Type B pancreatic cell (in vitro differentiated cells): ENCODE results near the gene BRD1. TPM values are rescaled to one million over a fixed set of nuclear protein-coding genes. Genes with fewer than 3 reads are reported as not detected.
"Not testable (repeated sequence)": the region's sequence is repeated elsewhere in the genome, so short reads cannot be mapped to it uniquely, and the experiment has no call there.

Source experiments
- DNase-seq: peaks from one replicate; pipeline ENCODE4 v3.0.0; 2021; ENCODE audit warnings: mixed read lengths; ENCODE audit not compliant: unreplicated experiment; ENCODE audit errors: extremely low spot score
- H3K27ac Mint-ChIP-seq: 2 replicates; pipeline ENCODE4 v1.8.0; 2021; ENCODE audit warnings: mild to moderate bottlenecking, mixed read lengths
- H3K27me3 Mint-ChIP-seq: 2 replicates; pipeline ENCODE4 v1.8.0; 2021; ENCODE audit warnings: mixed read lengths
- H3K36me3 Mint-ChIP-seq: 2 replicates; pipeline ENCODE4 v1.8.0; 2021; ENCODE audit warnings: mixed read lengths
- H3K4me1 Mint-ChIP-seq: one replicate; pipeline ENCODE4 v1.8.0; 2021; ENCODE audit warnings: mixed read lengths; ENCODE audit not compliant: unreplicated experiment
- H3K4me3 Mint-ChIP-seq: 2 replicates; pipeline ENCODE4 v1.8.0; 2021; ENCODE audit warnings: mild to moderate bottlenecking, mixed read lengths
- H3K9me3 Mint-ChIP-seq: 2 replicates; pipeline ENCODE4 v1.8.0; 2021; ENCODE audit warnings: mixed read lengths
- CTCF ChIP-seq: fragments of 200-600 bp; sonication (generic); conservative IDR thresholded peaks from 2 replicates; pipeline ENCODE4 v1.5.0; 2021; ENCODE audit warnings: antibody characterized with exemption, mild to moderate bottlenecking
- total RNA-seq: library from RNA; stranded (reverse); gene quantifications from 2 replicates; pipeline ENCODE4 v1.2.1, GENCODE V29; 2021; ENCODE audit warnings: low replicate concordance

BRD1 gene
- total RNA-seq, 1 donor from 2014 or later = 53.0 TPM

GRCh38 chr22:49825944-49826602 is 1.6 kb downstream of the BRD1 start:
- H3K36me3 Mint-ChIP-seq = peaks cover 18% of the 10 kb centered on the region
- no peak for DNase-seq

GRCh38 chr22:49825436-49825835 is 2.2 kb downstream of the BRD1 start:
- DNase-seq = no peak
- TF ChIP-seq CTCF = no peak
- no peaks in the 10 kb centered on the region for H3K27me3 Mint-ChIP-seq
- H3K4me1 Mint-ChIP-seq = peaks cover 28% of the 10 kb centered on the region
- H3K27ac Mint-ChIP-seq = peak overlapping the region; percentile 92
- H3K4me3 Mint-ChIP-seq = peak overlapping the region; percentile 91
- peaks cover 7% of the 10 kb centered on the region for H3K9me3 Mint-ChIP-seq
- H3K36me3 Mint-ChIP-seq = peaks cover 23% of the 10 kb centered on the region

More at GRCh38 chr22:49825944-49826602, 1.6 kb downstream of the BRD1 start:
- H3K27me3 Mint-ChIP-seq = peaks cover under 1% of the 10 kb centered on the region
- peaks cover 28% of the 10 kb centered on the region for H3K4me1 Mint-ChIP-seq
- peak overlapping the region; percentile 91 for H3K4me3 Mint-ChIP-seq
- H3K9me3 Mint-ChIP-seq = peaks cover 7% of the 10 kb centered on the region
- no peak for TF ChIP-seq CTCF
- H3K27ac Mint-ChIP-seq = peak overlapping the region; percentile 92

GRCh38 chr22:49824936-49825335 is 2.7 kb downstream of the BRD1 start:
- H3K27ac Mint-ChIP-seq = peak overlapping the region; percentile 92

GRCh38 chr22:49824185-49824925 is 3.3 kb downstream of the BRD1 start:
- Mint-ChIP-seq H3K27ac (peak overlapping the region; percentile 92), H3K9me3 (peaks cover under 1% of the 10 kb centered on the region), H3K36me3 (peaks cover 23% of the 10 kb centered on the region), H3K4me3 (peak overlapping the region; percentile 91), H3K27me3 (no peaks in the 10 kb centered on the region), H3K4me1 (peaks cover 28% of the 10 kb centered on the region)
- no peak for DNase-seq
- TF ChIP-seq CTCF = no peak

More at GRCh38 chr22:49824936-49825335, 2.7 kb downstream of the BRD1 start:
- Mint-ChIP-seq H3K4me1 (peaks cover 28% of the 10 kb centered on the region), H3K9me3 (peaks cover 7% of the 10 kb centered on the region), H3K36me3 (peaks cover 23% of the 10 kb centered on the region), H3K27me3 (no peaks in the 10 kb centered on the region), H3K4me3 (peak overlapping the region; percentile 91)
- no peak for DNase-seq
- no peak for TF ChIP-seq CTCF

GRCh38 chr22:49823289-49824045 is 4.2 kb downstream of the BRD1 start:
- TF ChIP-seq CTCF = no peak
- peaks cover 26% of the 10 kb centered on the region for H3K36me3 Mint-ChIP-seq
- DNase-seq = no peak
- H3K4me1 Mint-ChIP-seq = peaks cover 28% of the 10 kb centered on the region
- no peaks in the 10 kb centered on the region for H3K27me3 Mint-ChIP-seq
- peak overlapping the region; percentile 91 for H3K4me3 Mint-ChIP-seq
- no peaks in the 10 kb centered on the region for H3K9me3 Mint-ChIP-seq
- peak overlapping the region; percentile 92 for H3K27ac Mint-ChIP-seq

GRCh38 chr22:49821741-49822140 is 5.9 kb downstream of the BRD1 start:
- not testable (repeated sequence) for H3K27ac Mint-ChIP-seq, H3K4me3 Mint-ChIP-seq, H3K27me3 Mint-ChIP-seq, H3K9me3 Mint-ChIP-seq, DNase-seq
- Mint-ChIP-seq H3K4me1 (peaks cover 28% of the 10 kb centered on the region), H3K36me3 (peaks cover 41% of the 10 kb centered on the region)
